ENCODE data around the gene AKR1C1. TPM values are rescaled to one million over a fixed set of nuclear protein-coding genes. Genes with fewer than 3 reads are reported as not detected.
"Not testable (repeated sequence)": the region's sequence is repeated elsewhere in the genome, so short reads cannot be mapped to it uniquely, and the experiment has no call there.

Gene AKR1C1
- total and polyA plus RNA-seq, 7 experiments from 2014 or later, result 1.8 to 4.7 (median 3.4) TPM; not detected in 2

- DNase-seq (no peak), ATAC-seq (no peak)
- Histone ChIP-seq H3K4me3 (ENCODE audit: low read length) (no peak overlapping the region), H3K27ac (ENCODE audit: low read depth, low read length) (no peak overlapping the region), H3K36me3 (ENCODE audit: control insufficient read depth in 2 of 3, insufficient read depth in 3 of 3, low read length in 3 of 3) (peaks cover 0 to 3% (median 0%) of the 10 kb centered on the region in 3 experiments), H3K27me3 (ENCODE audit: control insufficient read depth in 2 of 2, insufficient read depth in 2 of 2, low read length in 2 of 2) (no peaks in the 10 kb centered on the region), H3K4me1 (ENCODE audit: control insufficient read depth in 2 of 2, insufficient read depth in 2 of 2, low read length in 2 of 2) (no peaks in the 10 kb centered on the region), H3K9me3 (ENCODE audit: control insufficient read depth in 2 of 3, low read length in 3 of 3) (no peaks in the 10 kb centered on the region)
- Mint-ChIP-seq H3K9me3 (peaks cover 0 to 17% (median 7%) of the 10 kb centered on the region in 11 donors), H3K4me1 (no peaks in the 10 kb centered on the region), H3K4me3 (no peak overlapping the region), H3K36me3 (peaks cover 6 to 74% (median 30%) of the 10 kb centered on the region in 5 donors), H3K27ac (no peak overlapping the region), H3K27me3 (no peaks in the 10 kb centered on the region)
- CTCF ChIA-PET, result interaction anchor here (0.5 kb wide), 1 partner anchor 340 kb away, joined by 3 read pairs; no protein-coding TSS in a partner anchor
- POLR2A ChIA-PET, result no interaction called here
- intact Hi-C loops (cut with micrococcal nuclease), result no loop called here
These were observed 31.6 kb upstream of the AKR1C1 start for GRCh38 chr10:4931587-4931986.

GRCh38 chr10:4934391-4934987 lies 28.7 kb upstream of the AKR1C1 start:
- peaks cover 0 to 3% (median 0%) of the 10 kb centered on the region in 5 donors for H3K27me3 Mint-ChIP-seq
- Histone ChIP-seq H3K4me3 (ENCODE audit: low read length) (no peak overlapping the region), H3K4me1 (ENCODE audit: control insufficient read depth in 2 of 2, insufficient read depth in 2 of 2, low read length in 2 of 2) (no peaks in the 10 kb centered on the region), H3K27ac (ENCODE audit: low read depth, low read length) (no peak overlapping the region), H3K9me3 (ENCODE audit: control insufficient read depth in 2 of 3, low read length in 3 of 3) (no peaks in the 10 kb centered on the region), H3K36me3 (ENCODE audit: control insufficient read depth in 2 of 3, insufficient read depth in 3 of 3, low read length in 3 of 3) (peaks cover 0 to 3% (median 0%) of the 10 kb centered on the region in 3 experiments), H3K27me3 (ENCODE audit: control insufficient read depth in 2 of 2, insufficient read depth in 2 of 2, low read length in 2 of 2) (no peaks in the 10 kb centered on the region)
- intact Hi-C loops (cut with micrococcal nuclease), result no loop called here
- no peak overlapping the region for H3K27ac Mint-ChIP-seq
- ChIA-PET CTCF (no interaction called here), POLR2A (no interaction called here)
- H3K4me1 Mint-ChIP-seq, result no peaks in the 10 kb centered on the region
- H3K4me3 Mint-ChIP-seq, result no peak overlapping the region
- no peak for DNase-seq
- H3K36me3 Mint-ChIP-seq, result peaks cover 3 to 66% (median 30%) of the 10 kb centered on the region in 5 donors
- ATAC-seq, result no peak
- peaks cover 0 to 4% (median 0%) of the 10 kb centered on the region in 11 donors for H3K9me3 Mint-ChIP-seq

- CTCF ChIA-PET, result no interaction called here
These were observed 25.9 kb upstream of the AKR1C1 start for GRCh38 chr10:4937346-4937745.

GRCh38 chr10:4939224-4940072 lies 23.8 kb upstream of the AKR1C1 start:
- no peaks in the 10 kb centered on the region for H3K4me1 ChIP-seq (ENCODE audit: control insufficient read depth in 2 of 2, insufficient read depth in 2 of 2, low read length in 2 of 2)
- H3K4me1 Mint-ChIP-seq, result no peaks in the 10 kb centered on the region
- peaks cover 0 to 3% (median 0%) of the 10 kb centered on the region in 11 donors for H3K9me3 Mint-ChIP-seq
- H3K27ac Mint-ChIP-seq, result no peak overlapping the region
- intact Hi-C loops (cut with micrococcal nuclease), result no loop called here
- DNase-seq (no peak), ATAC-seq (no peak)
- peaks cover 0 to 34% (median 15%) of the 10 kb centered on the region in 5 donors for H3K36me3 Mint-ChIP-seq
- no peak overlapping the region for H3K4me3 ChIP-seq (ENCODE audit: low read length)
- ChIA-PET CTCF (no interaction called here), POLR2A (no interaction called here)
- no peak overlapping the region for H3K4me3 Mint-ChIP-seq
- no peaks in the 10 kb centered on the region for H3K9me3 ChIP-seq (ENCODE audit: control insufficient read depth in 2 of 3, low read length in 3 of 3)
- H3K27ac ChIP-seq (ENCODE audit: low read depth, low read length), result no peak overlapping the region
- H3K27me3 Mint-ChIP-seq, result peaks cover 0 to 3% (median 0%) of the 10 kb centered on the region in 5 donors
- H3K36me3 ChIP-seq (ENCODE audit: control insufficient read depth in 2 of 3, insufficient read depth in 3 of 3, low read length in 3 of 3), result no peaks in the 10 kb centered on the region
- no peaks in the 10 kb centered on the region for H3K27me3 ChIP-seq (ENCODE audit: control insufficient read depth in 2 of 2, insufficient read depth in 2 of 2, low read length in 2 of 2)

More at GRCh38 chr10:4937346-4937745, 25.9 kb upstream of the AKR1C1 start:
- H3K36me3 Mint-ChIP-seq, result peaks cover 0 to 51% (median 25%) of the 10 kb centered on the region in 5 donors
- no peaks in the 10 kb centered on the region for H3K4me1 Mint-ChIP-seq
- H3K27ac Mint-ChIP-seq, result no peak overlapping the region
- peaks cover 0 to 3% (median 0%) of the 10 kb centered on the region in 5 donors for H3K27me3 Mint-ChIP-seq
- H3K9me3 Mint-ChIP-seq, result no peaks in the 10 kb centered on the region
- Histone ChIP-seq H3K4me1 (ENCODE audit: control insufficient read depth in 2 of 2, insufficient read depth in 2 of 2, low read length in 2 of 2) (no peaks in the 10 kb centered on the region), H3K27me3 (ENCODE audit: control insufficient read depth in 2 of 2, insufficient read depth in 2 of 2, low read length in 2 of 2) (no peaks in the 10 kb centered on the region), H3K9me3 (ENCODE audit: control insufficient read depth in 2 of 3, low read length in 3 of 3) (no peaks in the 10 kb centered on the region), H3K27ac (ENCODE audit: low read depth, low read length) (no peak overlapping the region), H3K36me3 (ENCODE audit: control insufficient read depth in 2 of 3, insufficient read depth in 3 of 3, low read length in 3 of 3) (peaks cover 0 to 3% (median 0%) of the 10 kb centered on the region in 3 experiments), H3K4me3 (ENCODE audit: low read length) (no peak overlapping the region)
- POLR2A ChIA-PET, result interaction anchor here (0.6 kb wide), 1 partner anchor 747 kb away, joined by 3 read pairs; no protein-coding TSS in a partner anchor
- DNase-seq (no peak), ATAC-seq (no peak)
- intact Hi-C loops (cut with micrococcal nuclease), result no loop called here
- no peak overlapping the region for H3K4me3 Mint-ChIP-seq

GRCh38 chr10:4940073-4940428 lies 23.2 kb upstream of the AKR1C1 start:
- H3K4me1 Mint-ChIP-seq; H3K4me3 Mint-ChIP-seq; CTCF ChIA-PET; H3K27me3 Mint-ChIP-seq; ATAC-seq; H3K4me1 ChIP-seq (ENCODE audit: control insufficient read depth in 2 of 2, insufficient read depth in 2 of 2, low read length in 2 of 2); POLR2A ChIA-PET; H3K27me3 ChIP-seq (ENCODE audit: control insufficient read depth in 2 of 2, insufficient read depth in 2 of 2, low read length in 2 of 2); H3K4me3 ChIP-seq (ENCODE audit: low read length); DNase-seq; H3K27ac Mint-ChIP-seq; intact Hi-C loops (cut with micrococcal nuclease); H3K9me3 Mint-ChIP-seq; H3K36me3 ChIP-seq (ENCODE audit: control insufficient read depth in 2 of 3, insufficient read depth in 3 of 3, low read length in 3 of 3); H3K9me3 ChIP-seq (ENCODE audit: control insufficient read depth in 2 of 3, low read length in 3 of 3); H3K27ac ChIP-seq (ENCODE audit: low read depth, low read length): not testable (repeated sequence)
- H3K36me3 Mint-ChIP-seq, result peaks cover 0 to 31% (median 15%) of the 10 kb centered on the region in 5 donors

GRCh38 chr10:4940909-4941308 lies 22.3 kb upstream of the AKR1C1 start:
- POLR2A ChIA-PET; H3K27me3 ChIP-seq (ENCODE audit: control insufficient read depth in 2 of 2, insufficient read depth in 2 of 2, low read length in 2 of 2); intact Hi-C loops (cut with micrococcal nuclease); H3K4me3 ChIP-seq (ENCODE audit: low read length); H3K27me3 Mint-ChIP-seq; H3K9me3 ChIP-seq (ENCODE audit: control insufficient read depth in 2 of 3, low read length in 3 of 3); H3K4me1 Mint-ChIP-seq; H3K9me3 Mint-ChIP-seq; DNase-seq; H3K27ac Mint-ChIP-seq; H3K27ac ChIP-seq (ENCODE audit: low read depth, low read length); CTCF ChIA-PET; H3K4me1 ChIP-seq (ENCODE audit: control insufficient read depth in 2 of 2, insufficient read depth in 2 of 2, low read length in 2 of 2); H3K4me3 Mint-ChIP-seq; H3K36me3 ChIP-seq (ENCODE audit: control insufficient read depth in 2 of 3, insufficient read depth in 3 of 3, low read length in 3 of 3); ATAC-seq: not testable (repeated sequence)
- H3K36me3 Mint-ChIP-seq, result peaks cover 0 to 22% (median 10%) of the 10 kb centered on the region in 5 donors
